GM12865 (cell line): Measurements from ENCODE around the gene DAO.
A peak's percentile ranks its signal among the peaks of the same experiment; 100 is the strongest.

Source experiments
- DNase-seq: peaks from one replicate; pipeline ENCODE4 v3.0.0; 2010; ENCODE audit warnings: low read depth
- H3K4me3 ChIP-seq: 2 replicates; pipeline ENCODE4 v1.5.1; 2011; ENCODE audit warnings: mild to moderate bottlenecking, low read depth, low read length, control low read depth
- CTCF ChIP-seq: IDR thresholded peaks from 2 replicates; pipeline ENCODE4 v1.5.1; 2011; ENCODE audit warnings: low read length, control low read depth, low read depth, inconsistent platforms; ENCODE audit not compliant: insufficient read depth; ENCODE audit errors: missing control alignments

The DAO gene

GRCh38 chr12:108935159-108935763 is 55.4 kb downstream of the DAO start:
- DNase-seq, result peak; percentile 35
- no peak overlapping the region for H3K4me3 ChIP-seq
- no peak for TF ChIP-seq CTCF

GRCh38 chr12:108938247-108938924 is 58.5 kb downstream of the DAO start:
- TF ChIP-seq CTCF, result no peak
- no peak overlapping the region for H3K4me3 ChIP-seq
- DNase-seq, result no peak

GRCh38 chr12:108939594-108939993 is 59.7 kb downstream of the DAO start:
- no peak for TF ChIP-seq CTCF
- peak; percentile 56 for DNase-seq
- no peak overlapping the region for H3K4me3 ChIP-seq

GRCh38 chr12:108940138-108940537 is 60.2 kb downstream of the DAO start:
- no peak for DNase-seq
- no peak overlapping the region for H3K4me3 ChIP-seq
- TF ChIP-seq CTCF, result no peak

- no peak for DNase-seq
- no peak for TF ChIP-seq CTCF
- H3K4me3 ChIP-seq, result no peak overlapping the region
Measured at GRCh38 chr12:108947097-108947496, 67.2 kb downstream of the DAO start.

- no peak for TF ChIP-seq CTCF
- no peak for DNase-seq
- H3K4me3 ChIP-seq, result no peak overlapping the region
Measured at GRCh38 chr12:108948367-108948766, 68.5 kb downstream of the DAO start.

- H3K4me3 ChIP-seq, result no peak overlapping the region
- no peak for TF ChIP-seq CTCF
- DNase-seq, result no peak
Measured at GRCh38 chr12:108949976-108950375, 70.1 kb downstream of the DAO start.
